Stimulated activated naive CD4-positive, alpha-beta T cell treated with Interleukin-2 at 50 U/mL for 16 hours (primary cell): ENCODE data around the gene GALNS.
"Not testable (repeated sequence)": the region's sequence is repeated elsewhere in the genome, so short reads cannot be mapped to it uniquely, and the experiment has no call there.

ENCODE experiments used
- DNase-seq: peaks from one replicate; lab custom pipeline; 2025; lab: John Stamatoyannopoulos, UW

GALNS gene

GRCh38 chr16:88856828-88857727 lies at the start of gene GALNS, which contains the start of gene TRAPPC2L:
Gene GALNS (minus strand): TSS chr16:88856947. CDS start chr16:88856877, 70 bp downstream.
Gene TRAPPC2L (plus strand): TSS chr16:88857127. CDS start chr16:88857151, 24 bp downstream.
- peak; percentile 97 for DNase-seq

GRCh38 chr16:88906020-88906419 lies 49.3 kb upstream of the GALNS start:
- DNase-seq: no peak

GRCh38 chr16:88905563-88905962 lies 48.8 kb upstream of the GALNS start:
- no peak for DNase-seq

GRCh38 chr16:88904676-88905365 lies 48.1 kb upstream of the GALNS start:
- DNase-seq: no peak

GRCh38 chr16:88903267-88903666 lies 46.5 kb upstream of the GALNS start:
- DNase-seq: no peak

GRCh38 chr16:88902744-88903143 lies 46.0 kb upstream of the GALNS start:
- DNase-seq: no peak

- no peak for DNase-seq
Measured at GRCh38 chr16:88901718-88902337, 45.1 kb upstream of the GALNS start.

GRCh38 chr16:88900662-88901052 lies 43.9 kb upstream of the GALNS start:
- no peak for DNase-seq

GRCh38 chr16:88899901-88900661 lies 43.3 kb upstream of the GALNS start:
- no peak for DNase-seq

- DNase-seq: no peak
Measured at GRCh38 chr16:88897696-88898425, 41.1 kb upstream of the GALNS start.

GRCh38 chr16:88896238-88897070 lies 39.7 kb upstream of the GALNS start:
- no peak for DNase-seq

- no peak for DNase-seq
Measured at GRCh38 chr16:88895335-88895734, 38.6 kb upstream of the GALNS start.

- DNase-seq: no peak
Measured at GRCh38 chr16:88894681-88895300, 38.0 kb upstream of the GALNS start.

- DNase-seq: not testable (repeated sequence)
Measured at GRCh38 chr16:88894266-88894665, 37.5 kb upstream of the GALNS start.

GRCh38 chr16:88893127-88893968 lies 36.6 kb upstream of the GALNS start:
- no peak for DNase-seq

GRCh38 chr16:88892065-88892464 lies 35.3 kb upstream of the GALNS start:
- no peak for DNase-seq

GRCh38 chr16:88891083-88891482 lies 34.3 kb upstream of the GALNS start:
- DNase-seq: no peak

- DNase-seq: not testable (repeated sequence)
Measured at GRCh38 chr16:88889702-88890352, 33.1 kb upstream of the GALNS start.
